Spinal cord (tissue), 10 donors: ENCODE data around the gene NCBP2L. TPM values are rescaled to one million over a fixed set of nuclear protein-coding genes. Genes with fewer than 3 reads are reported as not detected.

Source experiments
- DNase-seq, 6 donors: peaks; one replicate each; pipeline versions ENCODE4 v3.0.0 to v3.0.0-alpha.2; 2013 to 2015; ENCODE audit warnings: low spot score in 6 of 6, low read depth in 4 of 6
- H3K27ac ChIP-seq: one replicate; pipeline ENCODE4 v1.5.1; 2013; ENCODE audit warnings: low read depth, low read length, control low read depth
- H3K27me3 ChIP-seq: one replicate; pipeline ENCODE4 v1.6.1; 2013; ENCODE audit warnings: low read length; ENCODE audit not compliant: control insufficient read depth, insufficient read depth
- H3K36me3 ChIP-seq: one replicate; pipeline ENCODE4 v1.6.1; 2013; ENCODE audit warnings: low read length; ENCODE audit not compliant: control insufficient read depth, insufficient read depth
- H3K4me1 ChIP-seq: one replicate; pipeline ENCODE4 v1.6.1; 2013; ENCODE audit warnings: low read length; ENCODE audit not compliant: control insufficient read depth, insufficient read depth
- H3K4me3 ChIP-seq: one replicate; pipeline ENCODE4 v1.5.1; 2013; ENCODE audit warnings: low read depth, low read length, control low read depth
- H3K9me3 ChIP-seq: one replicate; pipeline ENCODE4 v1.6.1; 2013; ENCODE audit warnings: low read length; ENCODE audit not compliant: control insufficient read depth, insufficient read depth
- WGBS: methylation state at CpG from one replicate; pipeline ENCODE4 v1.1.5; 2013; ENCODE audit warnings: missing lambda C conversion rate; ENCODE audit not compliant: insufficient coverage; 5-methylcytosine and 5-hydroxymethylcytosine counted together
- polyA plus RNA-seq, 2 donors: library from polyadenylated mRNA; unstranded; fragments of 120-200 nt; gene quantifications; one replicate each; pipeline ENCODE4 v1.2.1, GENCODE V29; 2013; ENCODE audit not compliant: insufficient read length in 2 of 2
- total RNA-seq, 2 donors: library from RNA; depleted of rRNA in 1 of 2; stranded (reverse); fragments of 120-200 nt in 1 of 2; fragments of >200 nt in 1 of 2; gene quantifications; one replicate each; pipeline versions ENCODE4 v1.2.3 to v1.2.4, GENCODE V29; 2013 to 2014
- donor health status: healthy.

NCBP2L gene
- total and polyA plus RNA-seq, 4 donors, result 0.06 to 0.14 TPM; not detected in 2

DNA sequence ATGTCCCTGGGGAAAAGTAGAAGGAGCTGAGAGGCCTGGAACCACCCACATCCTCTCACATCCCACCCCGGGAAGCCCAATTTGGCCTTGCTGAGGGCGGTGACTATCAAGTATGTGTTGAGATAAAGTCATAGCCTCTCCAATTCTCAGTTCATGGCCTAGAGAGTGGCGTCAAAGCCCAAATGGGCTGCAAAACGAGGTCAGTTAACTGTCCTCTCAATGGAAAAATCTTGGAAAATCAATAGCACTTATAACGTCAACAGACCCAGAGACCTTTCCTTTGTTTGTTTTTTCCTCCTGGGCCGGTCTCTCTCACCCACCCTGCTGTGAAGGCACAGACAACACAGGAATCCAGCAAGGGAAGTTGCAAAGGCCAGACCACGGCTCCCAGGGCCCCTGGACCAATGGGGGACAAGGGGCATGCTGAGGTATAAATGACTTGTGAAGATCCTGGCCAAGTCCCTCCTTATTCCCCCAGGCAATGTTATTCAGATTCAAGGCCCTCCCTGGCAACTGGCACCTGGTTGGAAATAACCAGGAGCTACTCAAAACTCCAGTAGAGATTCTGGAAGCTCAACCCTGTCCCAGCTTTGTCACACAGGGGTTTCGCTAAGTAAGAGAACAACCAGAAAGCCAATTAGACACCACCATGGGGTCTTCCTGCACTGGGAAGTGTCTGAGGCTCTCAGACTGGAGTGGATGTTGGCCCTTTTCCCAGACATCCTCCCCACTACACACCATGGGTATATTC lies 40.6 kb upstream of the NCBP2L start:
- no peak overlapping the region for H3K4me3 ChIP-seq
- H3K36me3 ChIP-seq, result no peaks in the 10 kb centered on the region
- H3K9me3 ChIP-seq, result no peaks in the 10 kb centered on the region
- no peak for DNase-seq
- H3K4me1 ChIP-seq, result peaks cover 42% of the 10 kb centered on the region
- peaks cover 27% of the 10 kb centered on the region for H3K27me3 ChIP-seq
- peak overlapping the region; percentile 52 for H3K27ac ChIP-seq
- 47% methylated on average over 3 of the region's 8 CpGs for WGBS

GRCh38 chrX:107738272-107738671 lies 39.3 kb upstream of the NCBP2L start:
- H3K9me3 ChIP-seq, result no peaks in the 10 kb centered on the region
- H3K36me3 ChIP-seq, result no peaks in the 10 kb centered on the region
- peaks cover 52% of the 10 kb centered on the region for H3K4me1 ChIP-seq
- 69% methylated on average over 2 of the region's 5 CpGs for WGBS
- no peak for DNase-seq
- H3K27me3 ChIP-seq, result peaks cover 25% of the 10 kb centered on the region
- H3K27ac ChIP-seq, result peak overlapping the region; percentile 33
- H3K4me3 ChIP-seq, result no peak overlapping the region

DNA sequence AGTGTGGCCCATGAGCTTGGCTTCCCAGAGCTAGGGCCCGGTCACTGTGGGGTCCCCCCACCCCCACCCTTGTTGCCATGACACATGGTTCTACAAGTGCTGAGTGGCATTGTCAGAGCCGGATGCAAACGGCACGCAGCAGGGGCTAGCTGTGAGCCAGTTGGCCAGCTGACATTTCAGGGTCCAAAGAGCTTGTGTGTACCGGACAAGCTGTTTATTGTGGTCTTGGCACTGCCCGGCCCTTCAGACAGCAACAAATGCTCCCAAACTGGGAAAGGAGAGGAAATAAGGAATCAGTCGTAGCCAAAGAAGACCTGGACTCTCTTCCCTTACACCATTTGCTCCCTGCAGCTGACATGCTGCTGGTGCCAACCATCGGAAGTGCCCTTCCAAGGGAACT lies 38.8 kb upstream of the NCBP2L start:
- Histone ChIP-seq H3K4me1 (peaks cover 54% of the 10 kb centered on the region), H3K27ac (no peak overlapping the region), H3K36me3 (no peaks in the 10 kb centered on the region), H3K9me3 (no peaks in the 10 kb centered on the region), H3K27me3 (peaks cover 30% of the 10 kb centered on the region), H3K4me3 (no peak overlapping the region)
- DNase-seq, result peak in 2 of 6 donors; percentile 10 to 64
- 56% methylated on average over 7 of the region's 8 CpGs for WGBS

- no peak overlapping the region for H3K27ac ChIP-seq
- no peaks in the 10 kb centered on the region for H3K36me3 ChIP-seq
- WGBS, result 100% methylated on average over 2 of the region's 3 CpGs
- no peak overlapping the region for H3K4me3 ChIP-seq
- H3K9me3 ChIP-seq, result no peaks in the 10 kb centered on the region
- peaks cover 54% of the 10 kb centered on the region for H3K4me1 ChIP-seq
- no peak for DNase-seq
- H3K27me3 ChIP-seq, result peaks cover 26% of the 10 kb centered on the region
These were observed 38.0 kb upstream of the NCBP2L start for GRCh38 chrX:107739541-107739940.

DNA sequence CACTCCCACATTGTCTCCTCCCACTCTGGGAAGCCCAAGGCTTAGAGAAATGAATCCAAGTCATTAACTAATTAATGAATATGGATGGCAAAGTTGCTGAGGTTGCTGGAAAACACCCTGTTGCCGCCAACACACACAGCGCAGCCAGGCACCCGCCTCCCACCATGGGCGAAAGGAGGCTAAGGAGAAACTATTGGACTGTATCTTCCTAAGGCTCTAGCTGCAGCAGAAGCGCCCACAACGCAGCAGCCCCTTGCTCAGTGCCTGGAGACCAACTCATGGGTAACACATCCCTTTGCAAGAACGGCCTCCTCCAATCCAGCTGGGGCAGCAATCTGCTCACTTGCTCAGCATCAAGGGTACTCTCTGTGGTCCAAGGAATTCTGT lies 36.1 kb upstream of the NCBP2L start:
- peak overlapping the region; percentile 90 for H3K27ac ChIP-seq
- 30% methylated on average over 7 of the region's 7 CpGs for WGBS
- H3K9me3 ChIP-seq, result no peaks in the 10 kb centered on the region
- H3K4me1 ChIP-seq, result peaks cover 54% of the 10 kb centered on the region
- H3K4me3 ChIP-seq, result no peak overlapping the region
- H3K36me3 ChIP-seq, result no peaks in the 10 kb centered on the region
- DNase-seq, result no peak
- peaks cover 31% of the 10 kb centered on the region for H3K27me3 ChIP-seq

DNA sequence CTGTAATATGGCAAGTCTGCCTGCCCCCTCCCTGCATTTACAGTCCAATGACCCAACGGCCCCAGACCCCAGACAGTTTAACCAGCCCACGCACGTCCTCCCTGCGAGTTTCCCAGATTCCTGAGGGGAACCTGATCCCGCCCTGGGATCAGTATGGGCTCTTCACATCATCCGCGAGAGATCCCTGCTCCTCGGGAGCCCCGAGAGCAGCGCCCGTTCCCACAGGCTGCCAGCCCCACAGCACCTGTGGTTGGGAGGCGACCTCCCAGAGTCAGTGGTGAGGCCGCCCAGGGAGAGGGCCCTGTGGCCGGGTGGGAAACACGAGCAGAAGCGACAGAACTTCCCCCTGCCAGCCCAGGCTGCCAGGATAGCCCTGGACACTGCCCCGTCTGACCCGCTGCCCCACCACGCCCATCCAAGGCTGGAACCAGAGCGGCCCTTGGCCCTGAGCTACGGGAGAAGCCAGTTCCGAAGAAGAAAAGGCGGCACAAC lies 34.8 kb upstream of the NCBP2L start:
- Histone ChIP-seq H3K36me3 (no peaks in the 10 kb centered on the region), H3K9me3 (no peaks in the 10 kb centered on the region), H3K27ac (peak overlapping the region; percentile 90), H3K4me1 (peaks cover 49% of the 10 kb centered on the region), H3K27me3 (peaks cover 36% of the 10 kb centered on the region), H3K4me3 (no peak overlapping the region)
- WGBS, result 57% methylated on average over 21 of the region's 23 CpGs
- no peak for DNase-seq

- 79% methylated on average over 4 of the region's 7 CpGs for WGBS
- H3K4me3 ChIP-seq, result no peak overlapping the region
- peaks cover 44% of the 10 kb centered on the region for H3K27me3 ChIP-seq
- no peaks in the 10 kb centered on the region for H3K9me3 ChIP-seq
- no peaks in the 10 kb centered on the region for H3K36me3 ChIP-seq
- H3K27ac ChIP-seq, result no peak overlapping the region
- peaks cover 36% of the 10 kb centered on the region for H3K4me1 ChIP-seq
- DNase-seq, result no peak
These were observed 33.5 kb upstream of the NCBP2L start for GRCh38 chrX:107743995-107744394.

DNA sequence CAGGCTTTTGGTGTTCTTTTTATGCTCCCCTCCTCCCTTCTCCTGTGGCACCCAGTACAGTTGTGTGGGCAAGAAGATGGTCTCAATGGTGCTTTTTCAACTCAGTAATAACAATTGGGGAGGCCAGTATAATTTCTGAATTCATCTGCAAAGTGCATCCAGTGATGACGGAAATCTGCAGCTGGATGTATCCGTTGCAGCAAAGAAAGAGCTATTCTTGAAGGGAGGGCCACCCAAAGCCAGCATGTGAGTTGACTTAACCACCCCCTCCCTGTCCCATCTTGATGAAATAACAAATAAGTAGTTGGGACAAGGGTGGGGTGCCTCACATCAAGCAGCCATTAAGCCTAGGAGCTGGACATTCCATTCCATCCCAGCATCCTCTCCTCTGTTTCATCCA lies 32.7 kb upstream of the NCBP2L start:
- Histone ChIP-seq H3K9me3 (no peaks in the 10 kb centered on the region), H3K4me3 (no peak overlapping the region), H3K36me3 (no peaks in the 10 kb centered on the region), H3K27me3 (peaks cover 44% of the 10 kb centered on the region), H3K4me1 (peaks cover 31% of the 10 kb centered on the region), H3K27ac (no peak overlapping the region)
- DNase-seq, result no peak
- WGBS, result 100% methylated on average over 1 of the region's 2 CpGs

DNA sequence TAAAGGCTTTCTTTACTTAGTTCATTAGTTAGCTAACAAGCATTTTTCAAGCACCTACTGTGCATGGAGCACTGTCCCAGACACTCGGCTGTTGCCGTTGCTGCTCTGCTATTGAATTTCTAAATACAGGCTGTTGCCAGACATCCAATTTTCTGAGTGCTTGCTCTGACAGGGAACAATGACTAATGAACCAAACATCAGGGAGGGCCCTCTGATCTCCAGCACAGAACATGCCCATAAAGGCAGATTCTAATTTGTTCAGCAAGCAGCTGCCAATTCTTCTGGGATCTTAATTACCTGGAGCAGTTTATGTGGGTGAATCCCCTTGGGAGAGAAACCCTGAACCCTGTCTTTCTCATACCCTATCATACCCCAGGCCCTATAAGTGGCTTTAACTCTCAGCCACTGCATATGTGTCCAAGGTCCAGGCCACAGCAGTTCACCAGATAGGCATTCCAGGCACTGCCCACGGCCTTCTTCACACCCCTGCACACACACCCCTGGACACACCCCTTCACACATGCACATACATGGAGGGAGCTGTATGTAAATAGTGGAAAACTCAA lies 29.9 kb upstream of the NCBP2L start:
- no peak overlapping the region for H3K27ac ChIP-seq
- H3K4me3 ChIP-seq, result no peak overlapping the region
- no peaks in the 10 kb centered on the region for H3K36me3 ChIP-seq
- no peaks in the 10 kb centered on the region for H3K9me3 ChIP-seq
- 50% methylated on average over 2 of the region's 3 CpGs for WGBS
- peak in 1 of 6 donors; percentile 38 for DNase-seq
- peaks cover 8% of the 10 kb centered on the region for H3K4me1 ChIP-seq
- peaks cover 46% of the 10 kb centered on the region for H3K27me3 ChIP-seq

DNA sequence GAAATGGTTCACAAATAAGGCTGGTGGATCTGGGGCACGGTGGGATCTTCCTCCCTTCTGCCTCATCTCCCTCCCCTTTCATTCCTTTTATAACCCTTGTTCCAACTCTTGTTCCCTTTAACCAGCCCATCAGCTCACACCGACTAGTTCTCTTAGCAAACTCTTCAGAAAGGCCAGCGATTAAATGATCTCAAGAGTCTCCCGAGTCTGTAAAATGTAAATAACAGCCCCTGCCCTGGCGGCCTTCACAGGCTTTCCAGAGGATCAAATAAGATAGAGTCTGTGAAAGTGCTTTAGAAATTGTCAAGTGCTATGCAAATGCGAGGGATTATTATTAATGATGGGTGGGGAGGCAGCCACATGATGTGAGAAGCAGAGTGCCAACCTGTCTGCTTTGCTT lies 29.0 kb upstream of the NCBP2L start:
- WGBS, result 47% methylated on average over 3 of the region's 6 CpGs
- Histone ChIP-seq H3K27ac (no peak overlapping the region), H3K36me3 (no peaks in the 10 kb centered on the region), H3K9me3 (no peaks in the 10 kb centered on the region), H3K4me1 (peaks cover 4% of the 10 kb centered on the region), H3K4me3 (no peak overlapping the region), H3K27me3 (peaks cover 45% of the 10 kb centered on the region)
- no peak for DNase-seq
